Measurements from ENCODE around the gene GDF15.
"Not testable (repeated sequence)": the region's sequence is repeated elsewhere in the genome, so short reads cannot be mapped to it uniquely, and the experiment has no call there.

GDF15 gene

GRCh38 chr19:18385675-18386542 lies at the start of gene GDF15:
Gene GDF15 (plus strand): TSS chr19:18386158. CDS start chr19:18386190, 32 bp downstream.
- peak; percentile 25 for DNase-seq

- no peak for DNase-seq
Observed at GRCh38 chr19:18338541-18338940, 47.4 kb upstream of the GDF15 start.

- no peak for DNase-seq
Observed at GRCh38 chr19:18339723-18340122, 46.2 kb upstream of the GDF15 start.

GRCh38 chr19:18340190-18340989 lies 45.6 kb upstream of the GDF15 start, which contains the start of gene PGPEP1:
Gene PGPEP1 (plus strand): TSS chr19:18340598. CDS start chr19:18340682, 84 bp downstream.
- peak; percentile 71 for DNase-seq

GRCh38 chr19:18340990-18341868 lies 44.7 kb upstream of the GDF15 start:
- peak; percentile 74 for DNase-seq

- no peak for DNase-seq
Observed at GRCh38 chr19:18342090-18342632, 43.8 kb upstream of the GDF15 start.

- no peak for DNase-seq
Observed at GRCh38 chr19:18344582-18344950, 41.4 kb upstream of the GDF15 start.

GRCh38 chr19:18345296-18345695 lies 40.7 kb upstream of the GDF15 start:
- no peak for DNase-seq

- DNase-seq = no peak
Observed at GRCh38 chr19:18346091-18346490, 39.9 kb upstream of the GDF15 start.

GRCh38 chr19:18348171-18348570 lies 37.8 kb upstream of the GDF15 start:
- DNase-seq = no peak

GRCh38 chr19:18348818-18349339 lies 37.1 kb upstream of the GDF15 start:
- not testable (repeated sequence) for DNase-seq

GRCh38 chr19:18349524-18350128 lies 36.3 kb upstream of the GDF15 start:
- DNase-seq = no peak

- no peak for DNase-seq
Observed at GRCh38 chr19:18350490-18350889, 35.5 kb upstream of the GDF15 start.

- no peak for DNase-seq
Observed at GRCh38 chr19:18351544-18351943, 34.4 kb upstream of the GDF15 start.

- DNase-seq = no peak
Observed at GRCh38 chr19:18353378-18354005, 32.5 kb upstream of the GDF15 start.

GRCh38 chr19:18354743-18355142 lies 31.2 kb upstream of the GDF15 start:
- DNase-seq = not testable (repeated sequence)

GRCh38 chr19:18357041-18357440 lies 28.9 kb upstream of the GDF15 start:
- DNase-seq = no peak

- no peak for DNase-seq
Observed at GRCh38 chr19:18361646-18362045, 24.3 kb upstream of the GDF15 start.

GRCh38 chr19:18362934-18363542 lies 22.9 kb upstream of the GDF15 start:
- DNase-seq = no peak

- DNase-seq = no peak
Observed at GRCh38 chr19:18363787-18364186, 22.2 kb upstream of the GDF15 start.

Measured in activated CD8-positive, alpha-beta memory T cell treated with anti-CD3 and anti-CD28 coated beads, Interleukin-2, amount 50 U/mL, for 4 hours (primary cell).